ENCODE measurements around the gene NPAS1. TPM values are rescaled to one million over a fixed set of nuclear protein-coding genes. Genes with fewer than 3 reads are reported as not detected.

The NPAS1 gene
- total and polyA plus RNA-seq, 2 of the 13 experiments (the other 11 are each of a cell fraction or from before 2014, with no cell fraction given): 0.35 to 2.9 TPM

DNA sequence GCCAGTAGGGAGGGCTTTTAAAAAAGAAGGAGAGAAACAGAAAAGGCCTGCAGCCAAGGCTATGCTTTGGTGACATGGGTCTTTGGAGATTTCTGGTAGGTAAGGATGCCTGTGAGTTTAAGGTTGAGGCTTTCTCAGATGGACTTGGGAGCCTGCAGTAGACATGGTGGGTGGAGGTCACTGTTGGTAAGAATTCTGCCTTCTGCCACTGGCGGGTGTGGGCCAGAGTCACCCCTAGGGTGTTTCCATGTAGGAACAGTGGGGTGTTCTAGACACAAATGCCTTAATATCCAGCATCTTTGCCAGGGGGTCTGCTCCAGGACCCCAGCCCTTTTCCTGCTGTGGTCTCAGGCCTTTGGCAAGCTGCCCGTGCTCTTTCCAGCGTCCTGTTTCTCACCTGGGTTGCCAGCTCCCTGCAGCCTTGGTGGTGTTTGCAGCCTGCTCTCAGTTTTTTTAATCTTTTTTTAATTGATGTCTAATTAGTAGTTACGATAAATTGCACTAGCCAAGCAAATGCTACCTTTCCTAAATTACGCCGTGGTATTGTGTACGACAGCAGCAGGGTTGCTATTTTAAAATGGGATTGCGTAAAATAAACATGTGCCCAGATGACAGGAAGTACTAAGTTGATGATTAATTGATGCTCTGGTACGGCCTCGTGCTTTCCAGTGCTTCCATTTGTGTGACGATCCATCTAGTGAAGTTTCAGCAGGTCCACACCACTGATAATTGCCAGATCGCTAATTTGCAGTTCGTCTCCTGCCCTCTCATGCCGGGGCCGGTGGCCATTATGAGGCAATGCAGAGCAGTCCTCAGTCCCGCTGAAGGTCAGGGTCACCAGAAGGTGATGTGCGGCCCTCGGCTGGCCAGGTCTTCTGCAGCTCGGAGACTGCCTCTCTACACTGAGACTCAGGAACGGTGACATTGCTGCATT is 35.3 kb upstream of the NPAS1 start (continued):
- TF ChIP-seq ZNF577 (CRISPR knock-in tag; IDR thresholded peaks at IDR 0.05; ENCODE audit: borderline replicate concordance, low read depth) (no peak), DPF2 (CRISPR knock-in tag; IDR thresholded peaks at IDR 0.05; ENCODE audit: borderline replicate concordance, low read depth) (peak; percentile 82), NFYB (CRISPR knock-in tag; IDR thresholded peaks at IDR 0.05) (no peak), CREM (IDR thresholded peaks at IDR 0.05) (peak; percentile 71), CREM (CRISPR knock-in tag; IDR thresholded peaks at IDR 0.05) (no peak), MEF2D (CRISPR knock-in tag; IDR thresholded peaks at IDR 0.05) (peak; percentile 100), SMARCC2 (IDR thresholded peaks at IDR 0.05) (no peak), ZNF710 (CRISPR knock-in tag; IDR thresholded peaks at IDR 0.05; ENCODE audit: borderline replicate concordance) (0 out of 2 replicates have a peak, but pooled peaks have one; percentile 15), CCAR2 (optimal IDR thresholded peaks at IDR 0.05; ENCODE audit: low read depth, low read length) (no peak), E2F5 (CRISPR knock-in tag; conservative IDR thresholded peaks at IDR 0.05) (no peak), RXRB (CRISPR knock-in tag; IDR thresholded peaks at IDR 0.05; ENCODE audit: borderline replicate concordance) (peak; percentile 81; the same call in 1 of the 2 replicates), ZNF362 (CRISPR knock-in tag; IDR thresholded peaks at IDR 0.05; ENCODE audit: borderline replicate concordance) (no peak; the same call in 1 of the 2 replicates), ELF4 (CRISPR knock-in tag; IDR thresholded peaks at IDR 0.05; ENCODE audit: borderline replicate concordance) (no peak), PPARG (CRISPR knock-in tag; conservative IDR thresholded peaks at IDR 0.05) (0 out of 2 replicates have a peak, but pooled peaks have one; percentile 66), NFYC (CRISPR knock-in tag; IDR thresholded peaks at IDR 0.05) (0 out of 2 replicates have a peak, but pooled peaks have one; percentile 14), ZNF431 (CRISPR knock-in tag; IDR thresholded peaks at IDR 0.05; ENCODE audit: borderline replicate concordance, low read depth) (no peak), NFKBIZ (CRISPR knock-in tag; IDR thresholded peaks at IDR 0.05) (peak; percentile 88)
- TF ChIP-seq, protein P1, sequence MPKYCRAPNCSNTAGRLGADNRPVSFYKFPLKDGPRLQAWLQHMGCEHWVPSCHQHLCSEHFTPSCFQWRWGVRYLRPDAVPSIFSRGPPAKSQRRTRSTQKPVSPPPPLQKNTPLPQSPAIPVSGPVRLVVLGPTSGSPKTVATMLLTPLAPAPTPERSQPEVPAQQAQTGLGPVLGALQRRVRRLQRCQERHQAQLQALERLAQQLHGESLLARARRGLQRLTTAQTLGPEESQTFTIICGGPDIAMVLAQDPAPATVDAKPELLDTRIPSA (CRISPR knock-in tag; IDR thresholded peaks at IDR 0.05; ENCODE audit: borderline replicate concordance): no peak
- TF ChIP-seq, protein P2, sequence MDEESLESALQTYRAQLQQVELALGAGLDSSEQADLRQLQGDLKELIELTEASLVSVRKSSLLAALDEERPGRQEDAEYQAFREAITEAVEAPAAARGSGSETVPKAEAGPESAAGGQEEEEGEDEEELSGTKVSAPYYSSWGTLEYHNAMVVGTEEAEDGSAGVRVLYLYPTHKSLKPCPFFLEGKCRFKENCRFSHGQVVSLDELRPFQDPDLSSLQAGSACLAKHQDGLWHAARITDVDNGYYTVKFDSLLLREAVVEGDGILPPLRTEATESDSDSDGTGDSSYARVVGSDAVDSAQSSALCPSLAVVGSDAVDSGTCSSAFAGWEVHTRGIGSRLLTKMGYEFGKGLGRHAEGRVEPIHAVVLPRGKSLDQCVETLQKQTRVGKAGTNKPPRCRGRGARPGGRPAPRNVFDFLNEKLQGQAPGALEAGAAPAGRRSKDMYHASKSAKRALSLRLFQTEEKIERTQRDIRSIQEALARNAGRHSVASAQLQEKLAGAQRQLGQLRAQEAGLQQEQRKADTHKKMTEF (CRISPR knock-in tag; IDR thresholded peaks at IDR 0.05): peak; percentile 85
- TF ChIP-seq, protein P3, sequence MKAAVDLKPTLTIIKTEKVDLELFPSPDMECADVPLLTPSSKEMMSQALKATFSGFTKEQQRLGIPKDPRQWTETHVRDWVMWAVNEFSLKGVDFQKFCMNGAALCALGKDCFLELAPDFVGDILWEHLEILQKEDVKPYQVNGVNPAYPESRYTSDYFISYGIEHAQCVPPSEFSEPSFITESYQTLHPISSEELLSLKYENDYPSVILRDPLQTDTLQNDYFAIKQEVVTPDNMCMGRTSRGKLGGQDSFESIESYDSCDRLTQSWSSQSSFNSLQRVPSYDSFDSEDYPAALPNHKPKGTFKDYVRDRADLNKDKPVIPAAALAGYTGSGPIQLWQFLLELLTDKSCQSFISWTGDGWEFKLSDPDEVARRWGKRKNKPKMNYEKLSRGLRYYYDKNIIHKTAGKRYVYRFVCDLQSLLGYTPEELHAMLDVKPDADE (CRISPR knock-in tag; IDR thresholded peaks at IDR 0.05): no peak
